ENCODE data around the gene ZNF33B. TPM values are rescaled to one million over a fixed set of nuclear protein-coding genes. Genes with fewer than 3 reads are reported as not detected.

The ZNF33B gene
- polyA plus RNA-seq, 4 donors: 8.7 to 50.9 (median 16.1) TPM

DNA sequence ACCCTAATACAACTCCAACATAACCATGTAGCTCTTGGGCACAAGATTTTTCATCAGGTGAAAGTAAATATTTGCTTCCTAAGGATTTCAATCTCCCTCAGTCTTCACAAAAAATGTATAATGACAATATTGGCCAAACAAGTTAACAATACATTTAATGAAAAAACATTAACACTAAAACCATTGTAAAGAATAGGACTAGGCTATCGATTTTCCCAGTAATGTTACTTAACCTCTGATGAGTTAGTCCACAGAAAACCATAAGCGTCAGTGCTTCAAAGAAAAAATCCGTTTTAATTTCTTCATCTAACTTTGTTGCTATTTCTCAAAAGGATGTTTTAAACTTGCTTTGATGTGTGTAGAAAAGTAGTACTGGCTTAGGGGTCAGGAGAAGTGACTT is 1.2 kb downstream of the ZNF33B start:
- Histone ChIP-seq H3K27ac (ENCODE audit: low read depth in 1 of 3, low read length in 2 of 3) (peak overlapping the region in 1 of 3 donors; percentile 97), H3K36me3 (ENCODE audit: control insufficient read depth in 3 of 3, insufficient read depth in 2 of 3, low read depth in 1 of 3, low read length in 3 of 3) (peaks cover 1 to 9% (median 2%) of the 10 kb centered on the region in 3 donors), H3K27me3 (ENCODE audit: control insufficient read depth in 3 of 3, insufficient read depth in 3 of 3, low read length in 3 of 3) (no peaks in the 10 kb centered on the region), H3K4me3 (ENCODE audit: low read depth in 1 of 3, low read length in 3 of 3) (peak overlapping the region in 2 of 3 donors; percentile 26 to 77), H3K4me1 (ENCODE audit: control insufficient read depth in 3 of 3, insufficient read depth in 2 of 3, low read depth in 1 of 3, low read length in 2 of 3) (peaks cover 0 to 26% (median 3%) of the 10 kb centered on the region in 3 donors), H3K9me3 (ENCODE audit: control insufficient read depth in 2 of 2, insufficient read depth in 1 of 2, low read depth in 1 of 2, low read length in 1 of 2) (no peaks in the 10 kb centered on the region)
- DNase-seq (peak in 1 of 2 donors; percentile 16), FAIRE-seq (no peak)
- WGBS, 3 donors: 7 to 60% (median 41%) methylated on average over 3 of the region's 3 CpGs

GRCh38 chr10:42635098-42635497 is 3.3 kb downstream of the ZNF33B start:
- H3K27ac ChIP-seq (ENCODE audit: low read depth in 1 of 3, low read length in 2 of 3): no peak overlapping the region
- H3K36me3 ChIP-seq (ENCODE audit: control insufficient read depth in 3 of 3, insufficient read depth in 2 of 3, low read depth in 1 of 3, low read length in 3 of 3): peaks cover 1 to 11% (median 4%) of the 10 kb centered on the region in 3 donors
- H3K27me3 ChIP-seq (ENCODE audit: control insufficient read depth in 3 of 3, insufficient read depth in 3 of 3, low read length in 3 of 3): no peaks in the 10 kb centered on the region
- FAIRE-seq (no peak), DNase-seq (no peak)
- 94 to 97% (median 94%) methylated on average over 4 of the region's 4 CpGs for WGBS, 3 donors
- H3K4me1 ChIP-seq (ENCODE audit: control insufficient read depth in 3 of 3, insufficient read depth in 2 of 3, low read depth in 1 of 3, low read length in 2 of 3): peaks cover 0 to 9% (median 3%) of the 10 kb centered on the region in 3 donors
- no peaks in the 10 kb centered on the region for H3K9me3 ChIP-seq (ENCODE audit: control insufficient read depth in 2 of 2, insufficient read depth in 1 of 2, low read depth in 1 of 2, low read length in 1 of 2)
- H3K4me3 ChIP-seq (ENCODE audit: low read depth in 1 of 3, low read length in 3 of 3): no peak overlapping the region

DNA sequence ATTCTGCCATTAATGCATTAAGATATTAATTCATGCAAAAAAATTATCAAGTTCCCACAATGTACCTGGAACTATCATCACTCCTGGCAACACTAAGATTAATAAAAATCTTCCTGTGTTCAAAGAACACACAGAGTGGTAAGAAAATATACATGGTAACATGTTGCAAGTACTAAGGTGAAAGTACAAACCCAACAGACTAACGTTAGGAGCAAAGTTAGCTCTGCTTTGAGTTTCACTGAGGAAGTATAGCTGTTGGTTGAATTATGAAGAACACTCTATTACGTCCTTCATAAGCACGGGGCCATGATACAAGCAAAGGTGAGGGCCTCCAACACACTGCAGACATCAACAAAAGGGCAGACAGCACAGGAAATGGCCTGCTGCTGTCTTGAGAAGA is 5.8 kb downstream of the ZNF33B start:
- WGBS, 3 donors: 66 to 77% (median 70%) methylated on average over 3 of the region's 3 CpGs
- no peak overlapping the region for H3K4me3 ChIP-seq (ENCODE audit: low read depth in 1 of 3, low read length in 3 of 3)

GRCh38 chr10:42630537-42631134 is 7.7 kb downstream of the ZNF33B start:
- no peak for DNase-seq
- Histone ChIP-seq H3K4me3 (ENCODE audit: low read depth in 1 of 3, low read length in 3 of 3) (no peak overlapping the region), H3K4me1 (ENCODE audit: control insufficient read depth in 3 of 3, insufficient read depth in 2 of 3, low read depth in 1 of 3, low read length in 2 of 3) (peaks cover 0 to 2% (median 0%) of the 10 kb centered on the region in 3 donors), H3K27ac (ENCODE audit: low read depth in 1 of 3, low read length in 2 of 3) (no peak overlapping the region), H3K9me3 (ENCODE audit: control insufficient read depth in 2 of 2, insufficient read depth in 1 of 2, low read depth in 1 of 2, low read length in 1 of 2) (no peaks in the 10 kb centered on the region), H3K36me3 (ENCODE audit: control insufficient read depth in 3 of 3, insufficient read depth in 2 of 3, low read depth in 1 of 3, low read length in 3 of 3) (peaks cover 2 to 19% (median 2%) of the 10 kb centered on the region in 3 donors), H3K27me3 (ENCODE audit: control insufficient read depth in 3 of 3, insufficient read depth in 3 of 3, low read length in 3 of 3) (no peaks in the 10 kb centered on the region)
- no peak for FAIRE-seq
- WGBS, 3 donors: 47 to 97% (median 89%) methylated on average over 1 of the region's 1 CpG

More for the DNA sequence above, 5.8 kb downstream of the ZNF33B start:
- no peaks in the 10 kb centered on the region for H3K9me3 ChIP-seq (ENCODE audit: control insufficient read depth in 2 of 2, insufficient read depth in 1 of 2, low read depth in 1 of 2, low read length in 1 of 2)
- H3K27ac ChIP-seq (ENCODE audit: low read depth in 1 of 3, low read length in 2 of 3): peak overlapping the region in 1 of 3 donors; percentile 60
- H3K27me3 ChIP-seq (ENCODE audit: control insufficient read depth in 3 of 3, insufficient read depth in 3 of 3, low read length in 3 of 3): no peaks in the 10 kb centered on the region
- DNase-seq (peak in 1 of 2 donors; percentile 50), FAIRE-seq (no peak)
- H3K4me1 ChIP-seq (ENCODE audit: control insufficient read depth in 3 of 3, insufficient read depth in 2 of 3, low read depth in 1 of 3, low read length in 2 of 3): peaks cover 0 to 2% (median 0%) of the 10 kb centered on the region in 3 donors
- H3K36me3 ChIP-seq (ENCODE audit: control insufficient read depth in 3 of 3, insufficient read depth in 2 of 3, low read depth in 1 of 3, low read length in 3 of 3): peaks cover 1 to 15% (median 4%) of the 10 kb centered on the region in 3 donors

DNA sequence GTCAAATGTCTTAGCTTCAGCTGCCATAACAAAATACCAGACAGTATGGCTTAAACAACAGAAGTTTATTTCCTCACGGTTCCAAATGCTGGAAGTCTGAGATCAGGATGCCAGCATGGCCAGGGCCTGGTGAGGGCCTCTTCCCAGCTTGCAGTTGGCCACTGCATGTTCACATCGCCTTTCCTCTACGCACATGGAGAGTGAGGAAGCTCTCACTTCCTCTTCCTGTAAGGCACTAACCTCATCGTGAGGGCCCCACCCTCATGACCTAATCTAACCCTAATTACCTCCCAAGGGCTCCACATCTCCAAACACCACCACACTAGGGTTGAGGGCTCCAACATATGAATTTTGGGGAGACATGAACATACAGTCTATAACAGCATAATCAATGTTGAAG is 14.4 kb downstream of the ZNF33B start:
- Histone ChIP-seq H3K4me3 (ENCODE audit: low read depth in 1 of 3, low read length in 3 of 3) (no peak overlapping the region), H3K27me3 (ENCODE audit: control insufficient read depth in 3 of 3, insufficient read depth in 3 of 3, low read length in 3 of 3) (no peaks in the 10 kb centered on the region), H3K9me3 (ENCODE audit: control insufficient read depth in 2 of 2, insufficient read depth in 1 of 2, low read depth in 1 of 2, low read length in 1 of 2) (no peaks in the 10 kb centered on the region), H3K36me3 (ENCODE audit: control insufficient read depth in 3 of 3, insufficient read depth in 2 of 3, low read depth in 1 of 3, low read length in 3 of 3) (peaks cover 0 to 28% (median 8%) of the 10 kb centered on the region in 3 donors), H3K27ac (ENCODE audit: low read depth in 1 of 3, low read length in 2 of 3) (no peak overlapping the region), H3K4me1 (ENCODE audit: control insufficient read depth in 3 of 3, insufficient read depth in 2 of 3, low read depth in 1 of 3, low read length in 2 of 3) (no peaks in the 10 kb centered on the region)
- 74 to 90% (median 79%) methylated on average over 4 of the region's 4 CpGs for WGBS, 3 donors
- DNase-seq (no peak), FAIRE-seq (no peak)

DNA sequence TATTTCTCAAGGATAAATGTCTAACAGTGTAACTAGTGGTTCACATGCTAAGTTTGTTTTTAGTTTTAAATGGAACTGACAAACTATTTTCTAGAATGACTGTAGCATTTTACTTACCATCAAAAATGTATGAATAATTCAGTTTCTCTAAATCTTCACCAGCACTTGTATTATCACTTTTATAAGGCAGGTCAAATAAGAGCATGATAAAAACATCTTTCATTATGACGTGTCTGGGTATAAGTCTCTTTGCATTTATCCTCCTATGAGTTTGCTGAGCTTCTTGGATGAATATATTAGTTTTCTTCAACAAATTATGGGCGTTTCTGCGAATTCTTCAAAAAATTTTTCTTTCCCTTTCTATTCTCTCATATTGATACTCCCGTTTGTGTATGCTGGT is 19.9 kb downstream of the ZNF33B start:
- DNase-seq (no peak), FAIRE-seq (no peak)
- WGBS, 3 donors: 85 to 94% (median 90%) methylated on average over 4 of the region's 4 CpGs
- H3K4me3 ChIP-seq (ENCODE audit: low read depth in 1 of 3, low read length in 3 of 3): no peak overlapping the region
- H3K36me3 ChIP-seq (ENCODE audit: control insufficient read depth in 3 of 3, insufficient read depth in 2 of 3, low read depth in 1 of 3, low read length in 3 of 3): peaks cover 2 to 15% (median 5%) of the 10 kb centered on the region in 3 donors
- no peaks in the 10 kb centered on the region for H3K9me3 ChIP-seq (ENCODE audit: control insufficient read depth in 2 of 2, insufficient read depth in 1 of 2, low read depth in 1 of 2, low read length in 1 of 2)
- H3K4me1 ChIP-seq (ENCODE audit: control insufficient read depth in 3 of 3, insufficient read depth in 2 of 3, low read depth in 1 of 3, low read length in 2 of 3): no peaks in the 10 kb centered on the region
- no peak overlapping the region for H3K27ac ChIP-seq (ENCODE audit: low read depth in 1 of 3, low read length in 2 of 3)
- H3K27me3 ChIP-seq (ENCODE audit: control insufficient read depth in 3 of 3, insufficient read depth in 3 of 3, low read length in 3 of 3): no peaks in the 10 kb centered on the region

DNA sequence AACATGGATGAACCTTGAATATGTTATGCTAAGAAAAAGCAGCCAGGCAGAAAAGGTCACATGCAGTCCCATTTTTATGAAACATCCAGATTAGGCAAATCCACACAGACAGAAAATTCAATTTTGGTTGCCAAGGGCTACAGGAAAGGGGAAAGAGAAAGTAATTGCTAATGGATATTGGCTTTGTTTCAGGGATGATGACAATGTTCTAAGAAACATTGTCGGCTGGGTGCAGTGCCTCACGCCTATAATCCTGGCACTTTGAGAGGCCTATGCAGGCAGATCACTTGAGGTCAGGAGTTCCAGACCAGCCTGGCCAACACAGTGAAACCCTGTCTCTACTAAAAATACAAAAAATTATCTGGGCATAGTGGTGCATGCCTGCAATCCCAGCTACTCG is 23.0 kb downstream of the ZNF33B start:
- Histone ChIP-seq H3K9me3 (ENCODE audit: control insufficient read depth in 2 of 2, insufficient read depth in 1 of 2, low read depth in 1 of 2, low read length in 1 of 2) (peaks cover 0 to 6% of the 10 kb centered on the region in 2 donors), H3K27ac (ENCODE audit: low read depth in 1 of 3, low read length in 2 of 3) (no peak overlapping the region), H3K27me3 (ENCODE audit: control insufficient read depth in 3 of 3, insufficient read depth in 3 of 3, low read length in 3 of 3) (no peaks in the 10 kb centered on the region), H3K4me3 (ENCODE audit: low read depth in 1 of 3, low read length in 3 of 3) (no peak overlapping the region), H3K36me3 (ENCODE audit: control insufficient read depth in 3 of 3, insufficient read depth in 2 of 3, low read depth in 1 of 3, low read length in 3 of 3) (peaks cover 2 to 17% (median 6%) of the 10 kb centered on the region in 3 donors), H3K4me1 (ENCODE audit: control insufficient read depth in 3 of 3, insufficient read depth in 2 of 3, low read depth in 1 of 3, low read length in 2 of 3) (no peaks in the 10 kb centered on the region)
- no peak for FAIRE-seq
- WGBS, 3 donors: 72 to 87% (median 87%) methylated on average over 3 of the region's 3 CpGs
- no peak for DNase-seq

- Histone ChIP-seq H3K4me1 (ENCODE audit: control insufficient read depth in 3 of 3, insufficient read depth in 2 of 3, low read depth in 1 of 3, low read length in 2 of 3) (no peaks in the 10 kb centered on the region), H3K27ac (ENCODE audit: low read depth in 1 of 3, low read length in 2 of 3) (no peak overlapping the region), H3K36me3 (ENCODE audit: control insufficient read depth in 3 of 3, insufficient read depth in 2 of 3, low read depth in 1 of 3, low read length in 3 of 3) (peaks cover 0 to 21% (median 7%) of the 10 kb centered on the region in 3 donors), H3K4me3 (ENCODE audit: low read depth in 1 of 3, low read length in 3 of 3) (no peak overlapping the region), H3K9me3 (ENCODE audit: control insufficient read depth in 2 of 2, insufficient read depth in 1 of 2, low read depth in 1 of 2, low read length in 1 of 2) (peaks cover 0 to 18% of the 10 kb centered on the region in 2 donors), H3K27me3 (ENCODE audit: control insufficient read depth in 3 of 3, insufficient read depth in 3 of 3, low read length in 3 of 3) (no peaks in the 10 kb centered on the region)
- no peak for DNase-seq
- no peak for FAIRE-seq
- WGBS, 3 donors: 94 to 100% (median 96%) methylated on average over 1 of the region's 1 CpG
Observed at GRCh38 chr10:42609872-42610271, 28.5 kb downstream of the ZNF33B start.

All from small intestine (tissue), 7 donors.